Kidney tubule cell (primary cell): ENCODE measurements around the gene GJD4.

Experiments
- DNase-seq: peaks from one replicate; pipeline ENCODE4 v3.0.0-alpha.2; 2018; ENCODE audit warnings: low spot score

GJD4 gene

DNA sequence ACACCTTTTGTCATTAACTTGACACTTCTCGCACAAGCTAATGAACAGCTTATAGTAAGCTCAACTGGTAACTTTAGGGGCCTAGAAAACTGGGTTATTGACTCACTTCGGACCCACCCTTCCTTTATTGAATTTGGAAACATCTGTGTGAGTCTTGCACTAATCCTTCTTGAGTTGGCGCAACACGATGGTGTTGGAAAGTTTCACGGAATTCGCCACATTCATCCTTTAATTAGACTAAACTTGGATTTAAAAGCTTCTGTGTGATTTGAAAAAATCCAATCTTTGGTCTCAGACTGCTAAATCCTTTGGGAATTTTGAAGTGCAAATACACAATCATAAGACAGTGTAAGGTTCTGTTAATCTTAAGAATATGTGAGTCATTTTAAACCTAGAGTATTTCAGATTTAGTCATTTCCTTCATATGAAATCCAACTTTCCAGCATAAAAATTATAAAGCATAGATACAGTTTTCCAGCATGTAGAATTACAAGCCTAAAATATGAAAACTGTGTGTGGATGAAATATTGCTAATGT is 21.9 kb downstream of the GJD4 start:
- DNase-seq = no peak

DNA sequence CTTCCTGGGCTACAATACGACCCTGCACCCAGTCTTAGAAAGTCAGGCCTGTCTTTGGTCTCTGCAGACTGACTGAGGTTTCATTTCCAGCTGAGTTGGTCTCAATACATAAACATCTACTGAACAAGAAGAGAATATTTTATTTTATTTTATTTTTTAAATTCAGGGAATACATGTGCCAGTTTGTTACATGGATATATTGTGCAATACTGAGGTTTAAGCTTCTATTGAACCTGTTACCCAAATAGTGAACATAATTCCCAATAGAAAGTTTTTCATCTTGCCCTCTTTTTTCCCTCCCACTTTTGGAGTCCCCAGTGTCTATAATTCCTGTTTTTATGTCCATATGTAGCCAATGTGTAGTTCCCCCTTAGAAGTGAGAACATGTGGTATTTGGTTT is 26.3 kb downstream of the GJD4 start:
- DNase-seq = no peak

DNA sequence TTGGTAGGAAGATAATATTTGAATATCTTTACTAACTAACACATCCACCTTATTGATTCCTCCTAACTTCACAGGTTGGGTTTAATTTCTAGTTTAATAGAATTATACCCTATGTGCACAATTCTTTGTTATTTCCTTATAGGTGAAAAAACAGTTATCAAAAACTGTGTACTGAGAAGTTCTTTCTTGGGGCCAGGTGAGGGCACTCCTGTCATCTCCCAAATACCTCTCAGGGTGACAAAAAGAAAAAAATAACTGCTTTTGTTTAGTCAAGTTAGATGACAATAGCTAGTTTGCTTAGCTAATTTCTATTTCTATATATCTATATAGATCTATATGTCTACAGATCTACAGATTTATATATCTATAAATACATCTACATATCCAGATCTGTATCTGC is 26.9 kb downstream of the GJD4 start:
- no peak for DNase-seq

DNA sequence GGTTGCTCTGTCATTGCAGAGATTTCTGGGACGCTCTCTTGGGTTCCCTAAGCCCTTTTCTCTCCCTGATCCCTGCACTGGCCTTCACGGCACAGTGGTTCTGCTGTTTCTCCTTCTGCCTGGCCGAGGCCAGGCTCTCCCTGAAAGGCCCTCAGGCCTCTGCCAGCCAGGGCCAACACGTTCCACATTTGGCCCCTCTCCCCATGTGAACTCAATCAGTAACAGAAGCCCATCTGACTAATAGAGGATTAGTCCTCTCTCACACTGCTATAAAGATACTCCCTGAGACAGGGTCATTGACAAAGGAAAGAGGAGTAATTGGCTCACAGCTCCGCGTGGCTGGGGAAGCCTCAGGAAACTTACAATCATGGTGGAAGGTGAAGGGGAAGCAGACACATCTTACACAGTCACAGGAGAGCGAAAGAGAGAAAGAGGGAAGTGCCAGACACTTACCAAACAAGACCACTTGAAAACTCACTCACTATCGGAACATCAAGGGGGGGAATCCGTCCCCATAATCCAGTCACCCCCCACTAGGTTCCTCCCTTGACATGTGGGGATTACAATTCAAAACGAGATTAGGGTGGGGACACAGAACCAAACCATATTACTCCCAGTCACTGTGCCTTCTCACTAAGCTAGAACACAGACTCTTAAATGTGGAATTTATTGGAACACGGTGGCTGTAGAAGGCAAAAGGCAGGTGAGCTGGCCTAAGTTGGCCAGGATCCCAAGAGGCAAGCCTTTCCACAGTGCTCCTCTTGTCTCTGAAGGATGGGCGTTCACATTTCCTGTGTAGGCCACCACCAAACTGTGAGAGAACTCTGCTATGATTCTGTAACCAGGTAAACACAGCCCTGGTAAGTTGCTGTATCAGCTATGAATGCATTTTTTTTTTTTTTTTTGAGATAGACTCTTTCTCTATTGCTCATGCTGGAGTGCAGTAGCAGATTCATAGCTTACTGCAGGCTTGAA is 28.2 kb downstream of the GJD4 start:
- peak; percentile 38 for DNase-seq

DNA sequence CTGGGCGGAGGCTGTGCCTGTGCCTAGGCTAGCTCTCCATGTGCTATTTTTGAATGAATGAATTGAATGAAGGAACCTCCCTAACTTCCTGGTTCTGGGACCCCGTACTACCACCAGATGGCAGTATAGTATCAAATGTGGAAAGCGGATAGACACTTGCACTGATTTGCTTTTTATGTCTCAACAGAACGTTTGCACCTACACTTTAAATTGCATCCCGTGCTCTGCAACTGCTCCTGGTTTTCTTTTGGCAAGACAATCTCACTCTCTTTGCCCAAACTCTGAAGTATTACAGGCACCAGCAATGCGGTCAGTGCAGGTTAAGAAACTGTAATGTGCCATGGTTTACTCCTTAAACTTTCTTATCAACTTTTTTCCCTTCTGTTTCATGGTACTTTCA is 30.4 kb downstream of the GJD4 start:
- DNase-seq = peak; percentile 75

DNA sequence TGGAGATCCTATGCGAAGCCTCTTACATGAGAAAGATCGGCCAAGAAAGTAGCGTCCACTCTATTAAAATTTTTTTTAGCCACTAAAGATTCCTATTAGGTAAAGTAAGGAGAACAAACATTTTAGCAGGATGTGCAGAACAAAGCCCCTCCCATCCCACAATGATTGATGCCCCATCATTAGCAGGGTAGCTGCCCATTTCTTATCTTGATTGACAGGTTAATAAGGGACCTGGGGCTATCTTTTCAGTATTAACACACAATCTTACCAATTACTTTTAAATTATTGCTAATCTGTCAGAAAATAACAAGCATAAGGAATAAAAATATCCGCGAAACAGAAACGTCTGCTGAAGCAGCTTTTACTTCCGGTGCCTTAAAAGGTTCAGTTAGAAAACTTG is 31.8 kb downstream of the GJD4 start:
- DNase-seq = no peak

DNA sequence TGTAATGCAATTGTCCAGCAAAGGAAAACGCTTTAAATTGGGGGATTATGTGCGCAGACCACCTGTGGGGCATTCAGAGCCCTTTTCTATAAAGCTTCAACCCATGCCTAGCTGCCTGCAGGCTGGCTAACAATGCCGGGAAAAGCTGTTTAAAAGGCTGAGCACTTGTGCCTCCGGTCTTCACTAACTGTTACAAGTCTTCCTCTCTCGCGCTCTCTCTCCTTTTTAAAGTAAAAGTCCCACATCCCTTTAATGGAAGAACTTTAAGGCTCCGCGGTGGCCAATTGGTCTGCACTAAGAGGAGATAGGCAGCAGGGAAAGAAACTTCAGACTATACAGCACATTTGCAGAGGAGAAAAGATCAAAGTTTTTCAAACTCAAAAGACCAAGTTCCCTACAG is 32.3 kb downstream of the GJD4 start:
- no peak for DNase-seq

DNA sequence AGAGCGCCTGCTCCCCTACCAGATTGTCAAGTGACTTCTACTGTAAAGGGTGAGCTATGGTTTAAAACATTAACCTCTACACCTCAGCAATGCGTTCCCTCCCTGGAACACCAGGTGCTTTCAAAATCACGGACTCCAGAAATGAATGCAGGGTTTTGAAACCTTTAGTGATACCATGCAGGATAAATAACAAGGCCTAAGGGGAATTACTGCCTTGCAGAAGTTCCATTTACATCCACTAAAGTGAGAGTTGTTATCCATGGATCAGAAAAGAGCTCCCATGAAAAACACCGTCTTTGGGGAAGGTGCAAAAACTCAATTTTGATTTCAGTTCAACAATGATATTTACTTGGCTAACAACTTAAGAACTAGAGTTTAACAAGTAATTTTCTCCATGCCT is 33.0 kb downstream of the GJD4 start:
- no peak for DNase-seq

DNA sequence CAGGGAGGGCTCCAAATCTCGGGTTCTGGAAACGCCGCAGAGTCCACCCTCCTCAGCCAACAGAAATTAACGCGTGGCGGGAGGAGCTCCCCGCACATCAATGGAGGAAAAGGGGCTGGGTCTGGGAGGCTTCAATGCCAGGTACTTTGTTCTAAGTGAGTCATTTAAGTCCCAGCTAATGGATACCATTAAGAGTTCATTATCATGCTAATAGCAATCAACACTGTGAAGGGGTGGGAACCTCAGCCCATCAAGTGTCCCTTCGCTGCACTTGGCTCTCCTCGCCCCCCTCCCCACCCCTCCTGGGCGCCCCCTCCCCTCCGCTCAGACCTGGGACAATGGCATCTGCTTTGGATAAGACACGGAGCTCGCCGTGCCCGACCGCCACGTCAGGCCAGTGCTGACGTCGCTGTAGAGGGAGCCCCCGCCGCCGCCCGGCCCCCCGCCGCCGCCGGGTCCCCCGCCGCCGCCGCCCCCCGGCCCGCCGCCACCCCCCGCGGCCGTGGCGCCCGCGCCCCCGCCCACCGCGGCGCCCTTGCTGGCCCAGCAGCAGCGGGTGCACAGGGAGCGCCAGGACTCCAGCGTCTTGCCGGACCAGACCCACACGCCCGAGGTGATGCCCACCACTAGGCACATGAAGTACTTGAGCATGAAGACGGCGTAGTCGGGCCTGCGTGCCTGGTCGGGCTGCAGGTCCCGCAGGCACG is 34.0 kb downstream of the GJD4 start:
- DNase-seq = no peak

DNA sequence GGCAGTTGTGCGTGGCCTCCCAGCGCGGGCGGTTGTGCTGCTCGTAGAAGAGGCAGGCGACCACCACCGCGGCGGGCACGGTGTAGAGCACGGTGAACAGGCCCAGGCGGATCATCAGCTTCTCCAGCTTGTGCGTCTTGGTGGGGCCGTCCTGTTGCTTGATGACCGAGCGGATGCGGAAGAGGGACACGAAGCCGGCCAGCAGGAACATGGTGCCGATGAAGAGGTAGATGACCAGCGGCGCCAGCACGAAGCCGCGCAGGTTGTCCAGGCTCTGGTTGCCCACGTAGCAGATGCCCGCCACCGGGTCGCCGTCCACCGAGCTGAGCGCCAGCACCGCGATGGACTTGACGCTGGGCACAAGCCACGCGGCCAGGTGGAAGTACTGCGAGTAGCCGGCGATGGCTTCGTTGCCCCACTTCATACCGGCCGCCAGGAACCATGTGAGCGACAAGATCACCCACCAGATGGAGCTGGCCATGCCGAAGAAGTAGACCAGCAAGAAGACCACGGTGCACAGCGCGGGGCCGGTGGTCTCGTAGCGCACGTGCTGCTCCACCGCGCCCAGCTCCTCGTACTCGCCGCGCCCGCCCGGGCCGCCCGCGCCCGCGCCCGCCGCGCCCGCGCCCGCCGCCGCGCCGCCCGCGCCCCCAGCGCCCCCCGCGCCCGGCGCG is 34.7 kb downstream of the GJD4 start:
- peak; percentile 63 for DNase-seq

DNA sequence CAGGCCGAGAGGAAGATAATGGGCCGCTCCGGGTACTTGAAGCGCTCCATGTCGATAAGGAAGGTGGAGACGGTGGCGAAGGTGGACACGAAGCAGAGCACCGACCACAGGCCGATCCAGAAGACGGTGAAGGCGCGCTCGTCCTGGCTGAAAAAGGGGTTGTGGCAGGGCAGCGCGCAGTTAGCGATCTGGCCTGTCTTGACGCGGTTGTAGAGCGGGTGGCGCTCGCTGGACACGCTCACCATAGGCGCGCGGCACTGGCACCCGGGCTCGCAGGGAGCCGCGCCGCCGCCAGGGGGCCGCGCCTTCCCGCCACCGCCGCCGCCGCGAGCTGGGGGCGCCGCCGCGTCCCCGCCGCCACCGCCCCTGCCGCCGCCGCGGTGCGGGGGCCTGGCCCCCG is 35.3 kb downstream of the GJD4 start:
- DNase-seq = peak; percentile 86

DNA sequence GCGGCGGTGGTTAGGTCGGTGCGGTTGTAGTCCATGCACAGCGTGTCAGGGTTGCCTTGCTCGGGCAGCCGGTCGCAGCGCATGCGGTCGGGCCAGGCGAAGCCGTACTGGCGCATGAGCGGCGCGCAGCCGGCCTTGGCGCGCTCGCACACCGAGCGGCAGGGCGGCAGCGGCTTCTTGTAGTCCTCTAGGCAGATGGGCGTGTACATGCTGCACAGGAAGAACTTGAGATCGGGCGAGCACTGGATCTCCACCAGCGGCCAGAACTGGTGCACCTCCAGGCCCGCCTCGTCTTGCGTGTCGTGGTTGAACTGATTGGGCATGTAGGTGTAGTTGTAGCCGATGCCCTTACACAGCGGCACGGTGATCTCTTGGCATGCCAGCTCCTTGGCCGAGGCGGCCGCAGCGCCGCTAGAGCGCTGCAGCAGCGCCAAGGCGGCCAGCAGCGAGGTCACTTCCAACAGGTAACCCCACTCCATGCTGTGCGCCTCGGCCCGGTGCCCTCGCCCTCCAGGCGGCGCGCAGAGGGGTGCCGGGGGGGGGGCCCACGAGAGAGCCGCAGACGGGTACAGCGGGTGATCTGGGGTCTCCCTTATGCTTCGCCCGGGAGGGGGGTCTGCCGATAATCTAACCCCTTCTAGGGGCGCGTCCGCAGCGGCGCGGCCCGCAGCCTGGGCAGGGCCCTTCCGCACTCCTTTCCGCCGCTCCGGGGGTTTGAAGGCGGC is 36.0 kb downstream of the GJD4 start:
- peak; percentile 87 for DNase-seq

DNA sequence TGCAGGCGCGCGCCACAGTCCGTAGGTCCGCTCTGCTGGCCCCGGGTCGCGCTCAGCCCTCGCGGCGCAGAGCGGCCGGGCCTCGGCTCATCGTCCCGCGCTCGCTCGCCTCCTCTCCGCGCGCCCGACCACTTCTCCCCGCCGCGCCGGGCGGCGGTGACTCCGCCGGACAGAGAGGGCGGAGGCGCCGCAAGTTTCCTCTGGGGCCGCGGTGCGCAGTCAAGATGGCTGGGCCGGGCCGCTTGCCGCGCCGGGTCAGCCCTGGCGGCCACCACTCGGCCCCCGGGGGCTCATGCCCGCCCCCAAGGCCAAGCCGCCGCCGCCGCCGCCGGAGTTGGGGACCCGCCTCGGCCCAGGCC is 36.5 kb downstream of the GJD4 start:
- no peak for DNase-seq

DNA sequence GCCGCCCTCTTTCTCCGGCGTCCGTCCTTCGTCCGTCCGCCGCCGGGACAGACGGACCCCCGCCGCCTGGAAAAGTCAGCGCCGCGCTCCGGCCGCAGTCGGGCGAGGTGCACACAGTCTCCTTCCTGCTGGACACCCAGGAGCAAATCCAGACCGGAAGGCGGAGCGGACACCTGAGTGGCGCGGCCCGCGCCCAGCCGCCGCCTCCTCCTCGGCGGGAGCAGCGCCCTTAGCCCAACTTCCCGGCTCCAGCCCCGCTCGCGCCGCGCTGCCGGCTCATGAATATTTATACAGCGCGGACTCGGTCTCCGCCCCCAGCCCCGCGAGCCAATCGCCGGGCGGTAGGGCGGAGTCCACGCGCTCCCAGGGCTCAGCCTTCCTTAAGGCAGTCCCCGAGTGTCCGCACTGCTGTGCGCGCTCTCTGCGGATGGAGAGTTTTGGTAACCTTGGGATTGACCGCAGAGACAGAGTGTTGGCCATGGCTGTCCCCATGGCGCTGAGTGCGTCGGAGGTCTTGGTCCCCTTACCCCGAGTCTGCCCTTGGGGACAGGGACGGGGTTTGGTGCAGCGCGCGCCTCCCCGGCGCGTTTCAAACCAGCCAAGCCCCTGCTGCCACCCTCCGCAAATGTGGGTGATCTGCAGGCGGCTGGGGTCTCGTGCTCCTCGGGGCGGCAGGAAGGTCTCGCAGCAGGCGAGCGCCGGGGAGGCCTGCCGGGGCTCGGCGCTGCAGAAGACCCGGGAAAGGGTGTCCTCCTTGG is 37.1 kb downstream of the GJD4 start, which contains the start of gene FZD8:
Gene FZD8 (minus strand): TSS at position 262 of the 758 bp plus-strand sequence. CDS start 867 bp downstream, outside the sequence.
- peak; percentile 97 for DNase-seq

DNA sequence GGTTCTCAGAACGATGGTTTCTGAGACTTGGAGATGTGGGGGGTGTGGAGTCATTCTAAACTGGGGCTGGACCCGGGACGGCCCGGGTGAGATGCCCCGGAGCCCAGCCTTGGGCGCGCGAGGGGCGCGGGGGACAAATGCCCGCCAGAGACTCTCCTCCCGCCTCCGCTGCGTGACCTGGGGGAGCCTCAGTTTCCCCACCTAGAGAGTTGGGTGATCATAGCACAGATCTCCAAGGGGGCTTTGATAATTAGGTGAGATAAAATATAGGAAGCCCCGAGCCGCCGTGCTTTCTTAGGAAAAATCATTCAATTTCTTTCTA is 37.6 kb downstream of the GJD4 start:
- DNase-seq = no peak

DNA sequence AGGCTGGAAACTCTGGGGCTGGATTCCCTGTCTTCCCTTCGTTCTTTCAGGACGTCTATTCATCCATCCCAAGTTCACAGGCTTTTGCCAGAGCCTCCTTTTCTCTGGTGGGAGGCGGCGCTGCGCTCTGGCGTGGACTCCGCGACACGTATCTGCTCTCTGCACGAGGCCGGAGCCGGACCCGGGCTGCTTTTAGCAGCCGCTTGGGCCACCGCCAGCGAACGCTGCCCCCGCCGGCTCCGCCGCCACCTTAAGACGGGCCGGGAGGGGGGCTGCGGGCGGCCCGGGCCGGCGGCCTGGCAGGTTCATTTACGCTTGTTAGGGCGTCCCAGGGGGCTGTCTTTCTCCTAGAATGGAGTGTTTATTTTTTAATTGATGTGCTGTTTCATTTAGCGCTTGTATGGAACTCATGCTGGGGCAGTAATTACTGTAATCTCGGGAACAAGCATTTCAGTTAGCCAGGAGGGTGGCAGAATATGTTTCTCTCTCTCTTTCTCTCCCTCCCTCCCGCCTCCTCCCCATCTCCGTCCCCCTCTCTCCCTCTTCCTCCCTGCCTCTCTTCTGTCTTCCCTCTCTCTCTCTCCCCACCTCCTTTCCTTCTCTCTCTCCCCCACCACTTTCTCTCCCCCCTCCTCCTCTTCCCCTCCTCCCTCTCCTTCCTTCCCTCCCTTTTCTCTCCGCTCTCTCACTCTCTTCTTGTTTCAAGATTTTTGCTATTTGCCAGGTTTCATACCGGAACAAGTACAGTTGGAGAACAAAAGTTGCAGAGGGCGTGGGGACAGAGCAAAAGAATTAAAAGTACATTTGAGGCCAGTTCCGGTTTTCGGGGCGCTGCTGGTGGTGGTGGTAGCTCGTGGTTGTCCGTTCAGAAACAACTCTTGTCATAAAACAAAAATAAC is 38.3 kb downstream of the GJD4 start:
- peak; percentile 57 for DNase-seq

DNA sequence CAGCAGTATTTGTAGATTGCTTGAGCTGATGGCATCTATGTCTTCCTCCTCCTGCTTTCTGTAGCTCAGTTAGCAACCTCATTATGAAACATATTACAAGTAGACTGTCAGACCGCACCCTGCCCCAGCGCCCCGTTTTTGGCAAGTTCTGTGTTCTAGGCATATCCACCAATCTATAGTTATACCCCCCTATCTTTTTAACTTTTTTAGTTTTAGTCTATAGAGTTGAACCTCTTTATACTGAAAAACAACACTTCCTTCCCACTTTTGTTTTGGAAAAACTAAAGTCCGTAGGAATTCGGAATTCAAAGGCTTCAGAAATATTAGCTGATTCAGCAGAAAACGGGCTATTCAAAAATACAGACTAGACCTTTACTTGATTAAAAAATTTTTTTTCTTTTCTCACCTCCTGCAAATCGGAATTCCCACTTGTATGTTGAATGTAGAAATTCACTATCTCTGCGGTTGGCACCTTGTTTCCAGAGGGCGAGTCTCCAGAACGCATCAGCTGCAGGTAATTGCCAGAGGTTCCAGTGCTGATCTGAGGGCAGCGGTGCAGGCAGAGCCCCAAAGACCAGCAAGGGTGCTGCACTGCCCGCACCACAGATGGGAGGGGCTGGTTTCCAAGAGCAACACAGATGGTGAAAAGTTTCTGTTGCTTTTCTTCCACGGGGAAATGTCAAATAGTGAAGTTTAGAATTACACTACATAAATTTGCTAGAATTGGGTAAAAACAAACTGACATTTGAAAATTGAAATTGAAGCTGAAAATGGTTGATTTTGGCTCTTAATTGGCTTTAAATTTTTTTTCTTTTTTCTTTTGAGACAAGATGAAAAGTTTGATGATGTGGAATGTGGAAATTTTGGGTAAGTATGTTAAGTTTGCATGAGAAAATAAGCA is 39.2 kb downstream of the GJD4 start:
- no peak for DNase-seq

DNA sequence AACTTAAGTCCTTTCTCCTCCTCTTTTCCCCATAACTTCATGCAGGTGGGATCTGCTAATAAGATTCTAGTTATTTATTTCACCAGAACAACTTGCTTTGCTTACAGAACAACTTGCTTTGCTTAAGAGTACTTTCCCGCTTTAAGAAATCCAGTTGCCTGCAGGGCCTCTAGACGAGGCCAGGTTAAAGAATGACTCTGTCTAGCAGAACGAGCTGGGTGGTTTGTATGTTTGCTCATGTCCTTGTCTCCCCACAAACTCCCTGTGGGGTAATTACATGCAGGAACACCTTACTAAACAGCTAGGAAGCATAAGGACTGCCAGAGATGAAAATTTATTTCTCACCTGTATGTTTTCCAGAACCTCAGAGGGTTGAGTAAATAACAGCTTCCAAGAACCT is 45.8 kb downstream of the GJD4 start:
- peak; percentile 27 for DNase-seq

DNA sequence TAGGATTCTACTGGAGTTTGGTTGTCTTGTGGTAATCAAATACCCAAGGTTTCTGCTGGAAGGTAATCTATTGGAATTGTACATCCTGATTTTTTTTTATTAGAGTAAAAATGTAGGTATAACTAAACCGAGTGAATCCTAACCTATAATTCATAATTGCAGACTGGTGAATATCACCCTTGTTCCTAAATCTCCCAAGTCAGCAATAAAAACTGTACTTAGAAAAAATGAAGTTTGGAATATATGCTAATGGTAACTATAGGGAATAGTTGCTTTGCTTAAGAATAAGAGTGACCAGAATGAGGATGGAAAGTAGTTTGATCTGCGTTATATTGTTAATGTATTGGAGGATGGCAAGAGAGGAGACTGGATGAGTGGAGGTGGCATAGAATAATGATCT is 47.7 kb downstream of the GJD4 start:
- no peak for DNase-seq
